SK-N-MC (cell line): ENCODE results near the gene KEAP1.
"Not testable (repeated sequence)": the region's sequence is repeated elsewhere in the genome, so short reads cannot be mapped to it uniquely, and the experiment has no call there.

Experiments
- DNase-seq: peaks from one replicate; pipeline ENCODE4 v3.0.0-alpha.2; 2011; ENCODE audit warnings: low read depth, low spot score
- H3K27ac ChIP-seq: fragments of 200-600 bp; sonication (generic); 2 replicates; pipeline ENCODE4 v1.5.1; 2016; ENCODE audit warnings: mixed run types
- H3K36me3 ChIP-seq: fragments of 200-600 bp; sonication (generic); 2 replicates; pipeline ENCODE4 v1.6.1; 2017; ENCODE audit warnings: antibody characterized with exemption, low read length, mixed read lengths; ENCODE audit not compliant: insufficient read depth
- H3K4me3 ChIP-seq: fragments of 200-600 bp; sonication (generic); 2 replicates; pipeline ENCODE4 v1.5.1; 2016
- H3K9ac ChIP-seq: fragments of 200-600 bp; sonication (generic); 2 replicates; pipeline ENCODE4 v1.8.0; 2017; ENCODE audit warnings: mixed run types, mixed read lengths; ENCODE audit not compliant: insufficient read length
- H3K9me3 ChIP-seq: fragments of 200-600 bp; sonication (generic); 2 replicates; pipeline ENCODE4 v1.6.1; 2017; ENCODE audit warnings: low read depth, mild to moderate bottlenecking, antibody characterized with exemption, low read length, moderate library complexity, mixed read lengths
- EZH2 ChIP-seq: fragments of 200-600 bp; sonication (generic); IDR thresholded peaks from one replicate; pipeline ENCODE4 v1.6.1; 2017; ENCODE audit warnings: antibody characterized with exemption
- FOXP2 ChIP-seq: optimal IDR thresholded peaks from 2 replicates; pipeline ENCODE3; 2011; ENCODE audit warnings: mild to moderate bottlenecking, moderate library complexity; ENCODE audit not compliant: insufficient read depth; ENCODE audit errors: extremely low read length, control extremely low read depth
- POLR2AphosphoS5 ChIP-seq: IDR thresholded peaks from 2 replicates; pipeline ENCODE4 v1.6.1; 2012; ENCODE audit warnings: mild to moderate bottlenecking, low read depth, low read length, borderline replicate concordance

The KEAP1 gene

GRCh38 chr19:10464456-10464855 is 38.7 kb downstream of the KEAP1 start:
- H3K9me3 ChIP-seq: no peaks in the 10 kb centered on the region
- H3K9ac ChIP-seq: no peak overlapping the region
- H3K36me3 ChIP-seq: peaks cover 14% of the 10 kb centered on the region; the same call in 1 of the 2 replicates
- H3K27ac ChIP-seq: no peak overlapping the region
- no peak overlapping the region for H3K4me3 ChIP-seq
- TF ChIP-seq EZH2: no peak
- no peak for TF ChIP-seq POLR2AphosphoS5
- no peak for TF ChIP-seq FOXP2
- no peak for DNase-seq

GRCh38 chr19:10462557-10462956 is 40.6 kb downstream of the KEAP1 start:
- H3K9ac ChIP-seq: no peak overlapping the region
- TF ChIP-seq EZH2: no peak
- no peak for TF ChIP-seq POLR2AphosphoS5
- no peak for TF ChIP-seq FOXP2
- DNase-seq: no peak
- H3K27ac ChIP-seq: no peak overlapping the region
- no peaks in the 10 kb centered on the region for H3K9me3 ChIP-seq
- no peak overlapping the region for H3K4me3 ChIP-seq
- H3K36me3 ChIP-seq: peaks cover 14% of the 10 kb centered on the region; the same call in 1 of the 2 replicates

DNA sequence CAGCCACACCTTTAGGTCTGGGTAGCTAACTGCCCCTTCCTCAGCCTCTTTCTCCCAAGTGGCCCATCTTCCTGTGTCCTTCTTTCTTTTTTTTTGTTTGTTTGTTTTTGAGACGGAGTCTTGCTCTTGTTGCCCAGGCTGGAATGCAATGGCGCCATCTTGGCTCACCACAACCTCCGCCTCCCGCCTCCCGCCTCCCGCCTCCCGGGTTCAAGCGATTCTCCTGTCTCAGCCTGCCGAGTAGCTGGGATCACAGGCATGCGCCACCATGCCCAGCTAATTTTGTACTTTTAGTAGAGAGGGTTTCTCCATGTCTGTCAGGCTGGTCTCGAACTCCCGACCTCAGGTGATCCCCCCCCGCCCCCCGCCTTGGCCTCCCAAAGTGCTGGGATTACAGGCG is 41.1 kb downstream of the KEAP1 start:
- not testable (repeated sequence) for DNase-seq, H3K9me3 ChIP-seq, H3K4me3 ChIP-seq, H3K9ac ChIP-seq, H3K27ac ChIP-seq
- peaks cover 12% of the 10 kb centered on the region; the same call in 1 of the 2 replicates for H3K36me3 ChIP-seq

DNA sequence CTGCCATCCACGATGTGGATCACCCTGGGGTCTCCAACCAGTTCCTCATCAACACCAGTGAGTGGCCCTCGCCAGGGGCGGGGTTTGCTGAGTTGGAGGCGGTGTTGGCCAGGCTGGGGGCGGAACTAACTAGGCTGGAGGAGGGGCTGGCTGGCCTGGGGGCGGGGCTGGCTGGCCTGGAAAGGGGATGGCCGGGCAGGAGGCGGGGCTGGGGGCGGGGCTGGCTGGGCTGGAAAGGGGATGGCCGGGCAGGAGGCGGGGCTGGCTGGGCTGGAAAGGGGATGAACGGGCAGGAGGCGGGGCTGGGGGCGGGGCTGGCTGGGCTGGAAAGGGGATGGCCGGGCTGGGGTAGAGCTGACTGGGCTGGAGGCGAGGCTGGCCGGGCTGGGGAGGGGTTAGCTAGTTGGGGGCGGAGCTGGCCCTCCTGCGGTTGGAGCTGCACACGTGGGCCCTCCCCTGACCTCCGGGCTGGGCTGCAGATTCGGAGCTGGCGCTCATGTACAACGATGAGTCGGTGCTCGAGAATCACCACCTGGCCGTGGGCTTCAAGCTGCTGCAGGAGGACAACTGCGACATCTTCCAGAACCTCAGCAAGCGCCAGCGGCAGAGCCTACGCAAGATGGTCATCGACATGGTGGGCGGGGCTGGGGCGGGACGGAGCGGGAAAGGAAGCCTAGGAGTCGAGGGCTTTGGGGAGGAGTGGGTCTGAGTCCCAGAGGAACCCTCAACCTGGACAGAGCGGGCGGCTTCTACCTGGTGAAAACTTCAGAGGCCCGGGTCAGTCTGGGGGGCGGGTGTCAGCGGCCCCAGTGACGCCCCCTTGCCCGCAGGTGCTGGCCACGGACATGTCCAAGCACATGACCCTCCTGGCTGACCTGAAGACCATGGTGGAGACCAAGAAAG is 41.9 kb downstream of the KEAP1 start:
- no peak for DNase-seq
- TF ChIP-seq POLR2AphosphoS5: no peak
- TF ChIP-seq EZH2: no peak
- no peak for TF ChIP-seq FOXP2
- Histone ChIP-seq H3K9me3 (no peaks in the 10 kb centered on the region), H3K36me3 (peaks cover 10% of the 10 kb centered on the region; the same call in 1 of the 2 replicates), H3K9ac (no peak overlapping the region), H3K27ac (no peak overlapping the region), H3K4me3 (no peak overlapping the region)

- Histone ChIP-seq H3K9ac (no peak overlapping the region), H3K9me3 (no peaks in the 10 kb centered on the region), H3K27ac (no peak overlapping the region), H3K36me3 (peaks cover 10% of the 10 kb centered on the region; the same call in 1 of the 2 replicates), H3K4me3 (no peak overlapping the region)
- no peak for DNase-seq
- TF ChIP-seq POLR2AphosphoS5 (no peak), FOXP2 (no peak), EZH2 (no peak)
Measured at GRCh38 chr19:10460714-10461046, 42.5 kb downstream of the KEAP1 start.

GRCh38 chr19:10458733-10459132 is 44.4 kb downstream of the KEAP1 start:
- H3K36me3 ChIP-seq, H3K4me3 ChIP-seq, H3K9me3 ChIP-seq, H3K9ac ChIP-seq, H3K27ac ChIP-seq, DNase-seq: not testable (repeated sequence)

- DNase-seq: no peak
- Histone ChIP-seq H3K36me3 (no peaks in the 10 kb centered on the region; the same call in 1 of the 2 replicates), H3K9ac (no peak overlapping the region), H3K4me3 (no peak overlapping the region), H3K27ac (no peak overlapping the region), H3K9me3 (no peaks in the 10 kb centered on the region)
- TF ChIP-seq EZH2 (no peak), POLR2AphosphoS5 (no peak), FOXP2 (no peak)
Measured at GRCh38 chr19:10454267-10454666, 48.9 kb downstream of the KEAP1 start.

DNA sequence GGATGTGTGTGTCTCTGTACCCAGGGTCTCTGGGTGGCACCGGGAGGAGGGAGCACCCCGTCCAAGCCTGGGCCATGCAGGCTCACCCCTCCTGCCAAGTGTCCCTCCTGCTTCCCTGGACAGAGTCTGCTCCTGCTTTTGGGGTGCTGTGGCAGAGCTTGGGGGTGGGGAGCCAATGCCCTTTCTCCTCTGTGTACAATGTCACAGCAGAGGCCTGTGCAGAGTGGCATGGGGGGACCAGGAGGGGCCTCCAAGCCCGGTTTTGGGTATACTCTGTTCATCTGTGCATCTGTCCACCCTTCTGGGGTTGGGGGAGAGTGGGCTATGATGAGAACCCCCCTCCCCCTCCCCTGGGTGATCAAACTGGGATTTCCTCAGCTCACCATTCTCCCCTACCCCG is 49.3 kb downstream of the KEAP1 start:
- DNase-seq: no peak
- no peak overlapping the region for H3K27ac ChIP-seq
- no peak overlapping the region for H3K4me3 ChIP-seq
- no peaks in the 10 kb centered on the region for H3K9me3 ChIP-seq
- TF ChIP-seq FOXP2 (no peak), POLR2AphosphoS5 (no peak), EZH2 (no peak)
- H3K9ac ChIP-seq: no peak overlapping the region
- H3K36me3 ChIP-seq: no peaks in the 10 kb centered on the region; the same call in 1 of the 2 replicates
